GM21515 (cell line): ENCODE data around the gene DNAJC1.
"Not testable (repeated sequence)": the region's sequence is repeated elsewhere in the genome, so short reads cannot be mapped to it uniquely, and the experiment has no call there.

Experiments used
- ATAC-seq: cut with Tn5 transposase; IDR thresholded peaks from one replicate; pipeline ENCODE4 v1.9.1; 2021; ENCODE audit not compliant: unreplicated experiment

DNAJC1 gene

GRCh38 chr10:22003177-22003963 lies at the start of gene DNAJC1:
Gene DNAJC1 (minus strand): TSS chr10:22003730. CDS start chr10:22003434, 296 bp downstream.
- ATAC-seq: peak; percentile 94

- no peak for ATAC-seq
Measured at GRCh38 chr10:22053048-22053447, 49.5 kb upstream of the DNAJC1 start.

- no peak for ATAC-seq
Measured at GRCh38 chr10:22049635-22050034, 46.1 kb upstream of the DNAJC1 start.

DNA sequence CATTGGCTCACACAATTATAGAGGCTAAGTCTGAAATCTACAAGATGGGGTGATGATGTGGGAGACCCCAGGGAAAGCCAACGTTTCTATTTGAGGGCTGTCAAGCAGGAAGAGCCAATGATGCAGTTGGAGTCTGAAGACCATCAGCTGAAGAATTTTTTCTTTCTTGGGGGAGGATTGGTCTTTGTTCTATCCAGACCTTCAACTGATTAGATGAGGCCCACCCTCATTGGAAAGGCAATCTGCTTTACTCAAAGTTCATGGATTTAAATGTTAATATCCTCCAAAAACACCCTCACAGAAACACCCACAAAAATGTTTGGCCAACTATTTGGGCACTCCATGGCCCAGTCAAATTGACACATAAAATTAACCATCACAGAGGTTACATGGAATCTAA lies 44.3 kb upstream of the DNAJC1 start:
- no peak for ATAC-seq

GRCh38 chr10:22043327-22043633 lies 39.8 kb upstream of the DNAJC1 start:
- ATAC-seq: no peak

DNA sequence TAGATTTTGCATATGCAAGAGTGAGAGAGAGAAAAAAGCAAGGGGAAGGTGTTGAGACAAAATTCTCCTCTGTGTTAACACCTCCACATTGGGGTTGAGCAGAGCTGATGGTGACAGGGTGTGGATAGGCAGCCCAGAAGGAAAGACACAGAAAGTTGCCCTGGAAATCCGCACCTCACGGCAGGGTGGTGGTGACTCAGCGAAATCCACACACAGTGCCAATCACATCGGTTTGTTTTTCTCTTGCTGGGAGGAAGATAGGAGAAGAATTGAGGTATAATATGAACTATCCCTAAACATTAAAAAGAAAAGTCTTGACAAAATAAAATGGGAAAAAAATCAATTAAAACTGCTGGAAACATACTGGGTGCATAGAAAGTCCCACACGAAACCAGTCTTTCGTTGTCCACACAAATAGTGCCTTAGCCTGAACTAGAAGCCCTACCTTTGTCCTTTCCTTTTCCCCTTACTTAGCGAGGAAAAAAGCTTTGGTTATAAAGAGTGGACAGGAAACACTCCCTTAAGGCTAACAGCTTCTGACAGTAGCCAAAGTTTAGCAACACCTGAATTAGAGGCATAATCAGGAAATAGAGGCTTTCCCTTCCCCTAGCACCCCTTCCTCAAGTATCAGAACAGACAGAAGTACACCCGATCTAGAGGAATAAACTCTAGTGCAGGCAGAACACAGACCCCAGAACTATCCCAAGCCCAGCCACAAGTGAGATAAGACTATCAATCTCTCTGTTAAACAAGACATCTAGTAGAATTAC lies 39.2 kb upstream of the DNAJC1 start:
- ATAC-seq: no peak

GRCh38 chr10:22034333-22034732 lies 30.8 kb upstream of the DNAJC1 start:
- no peak for ATAC-seq

GRCh38 chr10:22032268-22032667 lies 28.7 kb upstream of the DNAJC1 start:
- ATAC-seq: not testable (repeated sequence)

DNA sequence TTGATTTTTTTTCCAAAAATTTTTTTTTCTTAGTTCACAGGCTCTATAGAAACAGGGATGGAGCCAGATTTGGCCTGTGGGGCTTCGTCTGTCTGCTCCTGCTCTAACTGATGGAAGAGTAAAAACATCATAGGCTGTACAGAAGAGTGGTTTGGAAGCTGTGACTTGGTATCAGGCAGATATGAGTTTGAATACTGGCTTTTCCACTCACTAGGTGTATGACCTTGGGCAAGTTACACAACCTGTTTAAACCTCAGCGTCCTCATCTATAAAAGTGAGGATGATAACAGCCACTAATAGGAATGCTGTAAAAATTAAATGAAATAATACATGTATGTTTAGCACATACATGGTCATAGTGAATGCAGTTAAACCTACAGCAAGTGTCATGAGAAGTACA lies 26.9 kb upstream of the DNAJC1 start:
- no peak for ATAC-seq

DNA sequence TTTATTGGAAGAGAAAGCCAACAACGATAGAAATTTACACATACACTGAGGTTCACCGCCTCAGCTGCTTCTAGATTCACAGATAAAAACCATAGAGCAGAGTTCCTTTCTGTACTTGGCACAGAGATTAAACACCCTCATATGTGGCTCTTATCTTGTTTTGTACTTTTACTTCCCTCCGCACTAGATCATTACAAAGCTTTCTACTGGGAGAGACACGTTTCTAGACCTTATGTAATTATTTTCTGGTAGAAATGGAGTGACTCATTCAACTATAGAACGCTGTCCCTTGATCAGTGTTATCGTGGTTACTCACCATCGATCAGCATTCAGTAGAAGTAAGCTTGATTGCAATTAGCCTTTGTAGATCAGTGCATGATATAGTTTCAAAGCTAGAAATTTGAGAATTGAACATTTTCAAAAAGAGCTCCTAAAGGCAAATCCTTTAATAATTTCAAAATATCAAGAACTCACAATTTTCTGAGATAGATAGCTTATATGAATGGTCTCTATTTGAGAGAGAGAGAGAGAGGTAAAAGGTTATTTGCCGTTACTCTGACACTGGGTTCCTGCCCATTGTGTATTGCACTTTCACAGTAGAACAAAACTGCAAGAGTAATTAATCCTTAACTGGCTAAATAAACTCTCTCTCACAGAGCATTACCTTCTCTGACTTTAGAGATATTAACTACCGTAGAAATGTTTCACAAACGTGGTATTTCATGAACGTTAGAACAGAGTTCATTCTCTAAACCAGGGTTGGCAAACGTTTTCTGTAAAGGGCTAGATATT lies 26.1 kb upstream of the DNAJC1 start:
- ATAC-seq: no peak

DNA sequence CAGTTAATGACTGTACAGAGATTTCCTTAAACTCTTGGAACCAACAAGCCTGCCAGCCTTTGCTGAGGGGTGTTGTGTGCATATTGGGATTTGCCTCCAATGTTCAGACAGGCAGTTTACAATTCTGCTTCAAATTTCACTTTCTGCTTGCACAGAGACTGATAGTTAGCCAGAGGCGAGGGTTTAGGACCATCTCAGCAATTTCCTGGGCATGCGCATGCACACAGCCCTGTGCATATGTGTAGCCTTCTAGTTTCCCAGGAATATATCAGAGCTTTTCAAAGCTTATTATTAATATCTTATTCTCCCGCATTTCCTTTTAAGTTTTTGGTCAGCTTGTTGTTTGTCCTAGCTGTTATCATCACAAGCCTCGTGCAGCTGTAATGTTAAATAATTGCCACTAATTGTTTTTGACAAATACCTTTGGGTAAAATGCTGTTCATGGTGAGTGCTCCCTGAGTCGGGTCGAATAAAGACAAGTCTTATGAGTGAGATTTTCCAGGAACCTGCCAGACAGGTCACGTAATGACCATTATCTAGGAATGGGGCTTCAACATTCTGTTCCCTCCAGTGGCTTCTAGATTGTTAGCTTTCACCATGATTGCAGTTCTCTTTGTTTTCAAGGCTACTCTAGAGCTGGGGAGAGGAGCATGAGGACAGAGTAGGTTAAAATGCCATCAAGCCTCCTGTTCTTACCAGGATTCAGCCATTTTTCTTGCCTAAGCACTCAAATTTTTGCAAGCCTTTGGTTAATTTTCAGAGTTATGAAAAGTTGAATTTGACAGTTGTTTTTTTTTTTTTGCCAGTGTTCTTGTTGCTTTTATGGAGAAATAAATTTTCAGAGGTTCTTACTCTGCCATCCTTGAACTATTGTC lies 24.1 kb upstream of the DNAJC1 start:
- no peak for ATAC-seq

DNA sequence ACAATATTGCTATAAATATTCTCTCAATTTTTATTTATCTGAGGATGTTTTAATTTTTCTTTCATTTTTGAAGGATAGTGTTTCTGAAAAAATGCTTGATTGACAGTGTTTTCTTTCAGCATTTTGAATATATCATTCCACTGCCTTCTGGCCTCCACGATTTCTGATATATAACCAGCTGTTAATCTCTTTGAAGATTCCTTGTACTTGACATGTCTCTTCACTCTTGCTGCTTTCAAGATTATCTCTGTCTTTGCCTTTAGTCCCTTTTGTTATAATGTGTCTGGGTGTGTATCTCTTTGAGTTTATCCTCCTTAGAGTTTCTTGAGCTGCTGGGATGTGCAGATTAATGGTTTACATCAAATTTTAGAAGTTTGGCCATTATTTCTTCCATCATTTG lies 22.8 kb upstream of the DNAJC1 start:
- ATAC-seq: no peak

DNA sequence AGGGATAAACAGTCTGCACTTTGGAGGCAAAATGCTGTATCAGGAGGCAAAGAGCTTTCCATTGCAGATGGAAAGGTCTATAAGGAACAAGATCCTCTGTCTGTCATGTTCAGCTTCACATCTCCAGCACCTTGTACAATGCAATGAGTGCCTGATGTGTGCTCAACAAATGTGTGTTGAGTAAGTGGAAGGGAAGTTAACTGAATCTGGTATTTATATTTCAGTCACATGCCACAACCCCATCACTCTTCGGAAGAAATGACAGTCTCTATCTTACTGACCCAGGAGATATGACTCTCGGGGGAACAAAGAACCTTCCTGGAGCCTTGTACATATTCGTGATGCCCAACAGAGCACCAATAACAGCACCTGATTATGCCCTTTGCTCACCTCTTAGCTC lies 20.0 kb upstream of the DNAJC1 start:
- ATAC-seq: no peak

DNA sequence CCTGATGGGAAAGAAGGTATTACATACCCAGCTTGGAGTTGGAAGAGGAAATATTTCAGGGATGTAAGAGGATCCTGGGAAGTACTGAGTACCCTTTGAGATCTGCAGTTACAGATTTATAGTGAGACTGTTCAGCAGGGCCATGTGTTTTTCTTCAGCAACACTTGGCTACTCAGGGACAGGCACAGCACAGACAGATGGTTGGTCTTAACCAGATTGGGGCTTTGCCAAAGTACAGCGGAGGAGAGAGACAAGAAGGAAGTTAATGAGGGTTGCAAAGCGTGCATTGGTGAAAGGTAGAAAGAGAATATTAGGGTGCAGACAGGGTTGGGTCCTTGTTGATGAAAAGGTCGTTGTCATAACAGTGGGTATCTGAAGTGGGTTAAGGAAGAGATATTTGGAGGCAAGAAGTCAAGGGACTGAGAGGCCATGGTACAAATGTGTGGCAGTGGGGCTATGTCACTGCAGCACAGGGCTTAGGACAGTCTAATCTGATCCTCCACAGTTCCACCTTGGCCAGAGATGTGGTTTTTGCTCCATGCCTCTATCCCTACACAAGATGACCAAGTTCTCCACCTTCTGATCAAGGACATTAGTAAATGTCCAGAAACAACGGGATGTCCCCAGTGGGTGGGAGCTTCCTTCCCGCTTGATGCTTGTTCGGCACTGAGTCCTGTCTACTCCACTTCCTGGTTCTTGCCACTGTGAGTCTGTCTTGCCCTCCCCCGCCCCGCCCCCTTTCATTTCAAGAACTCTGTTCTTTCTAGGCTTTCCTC lies 18.9 kb upstream of the DNAJC1 start:
- no peak for ATAC-seq

GRCh38 chr10:22021144-22021543 lies 17.6 kb upstream of the DNAJC1 start:
- ATAC-seq: not testable (repeated sequence)

DNA sequence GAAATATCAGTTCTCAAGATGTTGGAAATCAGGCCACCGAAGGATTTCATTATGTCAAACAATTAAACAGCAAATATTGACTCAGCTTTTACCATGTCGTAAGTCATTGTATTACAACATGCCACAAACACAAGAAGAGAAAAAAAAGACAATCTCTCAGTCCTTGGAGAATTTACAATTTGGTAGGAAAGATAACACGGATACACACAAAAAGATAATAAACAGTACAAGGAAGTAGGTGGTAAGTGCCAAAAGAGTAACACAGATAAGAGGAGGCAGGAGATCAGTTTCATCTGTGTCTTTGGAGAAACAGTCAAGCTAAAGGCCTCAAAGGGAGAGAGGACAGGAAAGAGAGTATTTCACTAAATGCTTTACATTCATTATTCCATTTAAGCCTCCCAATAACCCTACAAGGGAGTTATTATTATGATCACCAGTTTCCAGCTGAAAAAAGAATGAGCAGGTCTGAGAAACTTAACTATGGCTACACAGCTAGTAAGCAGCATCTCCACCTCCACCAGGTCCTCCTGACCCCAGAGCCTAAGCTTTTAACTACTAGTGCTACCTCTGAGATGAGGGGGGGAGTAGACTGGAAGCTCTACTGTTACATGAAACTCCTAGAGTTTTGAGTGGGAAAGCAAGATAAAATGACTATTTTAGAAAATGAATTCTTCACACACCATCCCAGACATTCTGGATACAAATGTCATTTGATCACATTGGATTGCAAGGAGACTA lies 13.9 kb upstream of the DNAJC1 start:
- no peak for ATAC-seq

DNA sequence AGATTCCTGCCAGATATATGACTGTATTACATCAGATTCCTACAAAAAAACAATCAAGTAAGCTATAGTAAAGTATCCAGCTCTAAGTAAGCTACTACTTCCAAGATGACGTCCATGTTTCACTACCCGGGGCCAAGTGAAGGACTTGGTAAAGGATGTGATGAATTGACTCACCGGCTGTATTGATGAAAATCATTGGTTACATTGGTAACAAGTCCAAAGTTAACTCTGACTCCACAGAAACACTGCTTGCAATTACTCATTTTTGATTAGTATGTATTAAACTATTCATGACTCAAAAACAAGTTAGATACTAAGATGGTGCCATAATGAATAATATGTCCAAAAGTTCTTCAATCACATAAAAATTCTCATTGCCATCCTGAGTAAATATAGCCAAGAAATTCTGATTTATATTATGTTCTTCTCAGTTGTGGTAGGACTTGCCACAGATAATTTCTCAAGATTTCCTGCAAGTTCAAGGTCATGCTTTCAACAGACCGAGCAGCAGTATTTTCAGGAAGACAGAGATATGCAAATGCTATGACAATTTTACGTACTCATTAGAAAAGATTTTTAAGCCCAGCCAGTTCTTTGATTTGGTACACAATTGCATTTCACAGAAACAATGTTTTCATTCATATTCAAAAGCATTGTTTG lies 12.6 kb upstream of the DNAJC1 start:
- no peak for ATAC-seq

- ATAC-seq: no peak
Measured at GRCh38 chr10:22010973-22011408, 7.5 kb upstream of the DNAJC1 start.

DNA sequence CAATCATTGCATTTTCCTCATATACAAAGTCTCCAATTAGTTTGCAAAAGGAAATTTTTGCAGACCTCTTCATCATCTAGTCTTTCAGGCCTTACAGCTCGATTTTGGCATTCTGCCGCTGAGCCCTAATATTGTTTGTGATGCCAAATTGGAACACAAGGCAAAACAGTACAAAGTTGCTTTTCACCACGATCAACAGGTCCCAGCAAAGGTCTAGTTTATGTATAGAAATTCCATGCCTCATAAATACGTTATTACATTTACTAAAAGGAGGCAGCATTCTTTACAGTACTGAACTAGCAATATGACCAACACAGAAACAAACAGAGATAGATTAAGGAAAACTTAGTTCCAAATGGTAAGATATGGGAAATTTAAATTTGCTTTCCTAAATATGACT lies 7.0 kb upstream of the DNAJC1 start:
- ATAC-seq: no peak
